Liver (tissue), 9 donors: Measurements from ENCODE around the gene PLEKHB2. TPM values are rescaled to one million over a fixed set of nuclear protein-coding genes. Genes with fewer than 3 reads are reported as not detected.

Experiments
- DNase-seq: peaks from one replicate; pipeline ENCODE4 v3.0.0-alpha.2; 2017; ENCODE audit warnings: low spot score
- H3K27ac ChIP-seq, 2 donors: one replicate each; pipeline ENCODE4 v1.7.0; 2013; ENCODE audit warnings: inconsistent platforms in 2 of 2, low read length in 2 of 2, control low read depth in 1 of 2, low read depth in 1 of 2, mild to moderate bottlenecking in 1 of 2
- H3K27me3 ChIP-seq, 4 donors: one replicate each; pipeline versions ENCODE4 v1.6.1 to v1.7.0; 2013; ENCODE audit warnings: low read length in 3 of 4, inconsistent platforms in 1 of 4, mild to moderate bottlenecking in 1 of 4, moderate library complexity in 1 of 4; ENCODE audit not compliant: control insufficient read depth in 4 of 4, insufficient read depth in 4 of 4
- H3K36me3 ChIP-seq, 4 donors: one replicate each; pipeline versions ENCODE4 v1.6.1 to v1.7.0; 2013; ENCODE audit warnings: low read length in 3 of 4, mild to moderate bottlenecking in 3 of 4, low read depth in 1 of 4, moderate library complexity in 1 of 4; ENCODE audit not compliant: control insufficient read depth in 4 of 4, insufficient read depth in 3 of 4
- H3K4me1 ChIP-seq, 4 donors: one replicate each; pipeline versions ENCODE4 v1.6.1 to v1.7.0; 2013; ENCODE audit warnings: low read length in 3 of 4, mild to moderate bottlenecking in 3 of 4, moderate library complexity in 1 of 4; ENCODE audit not compliant: control insufficient read depth in 4 of 4, insufficient read depth in 4 of 4
- H3K4me3 ChIP-seq, 3 donors: one replicate each; pipeline versions ENCODE4 v1.6.1 to v1.7.0; 2013; ENCODE audit warnings: low read length in 3 of 3, control low read depth in 1 of 3, low read depth in 1 of 3, mild to moderate bottlenecking in 1 of 3
- H3K9ac ChIP-seq, 2 donors: one replicate each; pipeline ENCODE4 v1.7.0; 2013; ENCODE audit warnings: low read length in 2 of 2, mild to moderate bottlenecking in 2 of 2, moderate library complexity in 2 of 2, control low read depth in 1 of 2, low read depth in 1 of 2
- H3K9me3 ChIP-seq, 4 donors: one replicate each; pipeline versions ENCODE4 v1.6.1 to v1.7.0; 2013; ENCODE audit warnings: low read length in 3 of 4; ENCODE audit not compliant: control insufficient read depth in 4 of 4
- CTCF ChIP-seq: fragments of 150-350 bp; IDR thresholded peaks from 2 replicates; pipeline ENCODE4 v1.5.1; 2017; ENCODE audit warnings: improper control_type of control experiment, low read depth, low read length; ENCODE audit not compliant: missing input control
- EGR1 ChIP-seq, 2 donors: IDR thresholded peaks; 2 replicates each; pipeline ENCODE4 v1.6.1; 2016 to 2018; ENCODE audit warnings: antibody characterized with exemption in 2 of 2, low read depth in 2 of 2
- FOXA1 ChIP-seq: IDR thresholded peaks from 2 replicates; pipeline ENCODE4 v1.6.1; 2016; ENCODE audit warnings: antibody characterized with exemption
- FOXA2 ChIP-seq: IDR thresholded peaks from 2 replicates; pipeline ENCODE4 v1.6.1; 2016; ENCODE audit warnings: antibody characterized with exemption
- GABPA ChIP-seq, 2 donors: IDR thresholded peaks in 1 of 2; conservative IDR thresholded peaks in 1 of 2; 2 replicates each; pipeline ENCODE4 v1.6.1; 2016; ENCODE audit warnings: antibody characterized with exemption in 2 of 2, mild to moderate bottlenecking in 1 of 2, moderate library complexity in 1 of 2
- HNF4A ChIP-seq, 2 donors: conservative IDR thresholded peaks; 2 replicates each; pipeline ENCODE4 v1.6.1; 2016; ENCODE audit warnings: antibody characterized with exemption in 2 of 2, mild to moderate bottlenecking in 2 of 2
- HNF4G ChIP-seq: IDR thresholded peaks from 2 replicates; pipeline ENCODE4 v1.6.1; 2016; ENCODE audit warnings: antibody characterized with exemption
- JUND ChIP-seq, 2 donors: IDR thresholded peaks; 2 replicates each; pipeline ENCODE4 v1.6.1; 2016; ENCODE audit warnings: antibody characterized with exemption in 2 of 2
- NR2F2 ChIP-seq: IDR thresholded peaks from 2 replicates; pipeline ENCODE4 v1.6.1; 2016; ENCODE audit warnings: antibody characterized with exemption
- RAD21 ChIP-seq, 2 donors: IDR thresholded peaks; 2 replicates each; pipeline ENCODE4 v1.6.1; 2016; ENCODE audit warnings: antibody characterized with exemption in 2 of 2, mild to moderate bottlenecking in 2 of 2
- RXRA ChIP-seq, 2 donors: IDR thresholded peaks; 2 replicates each; pipeline ENCODE4 v1.6.1; 2017 to 2018; ENCODE audit warnings: antibody characterized with exemption in 2 of 2, mild to moderate bottlenecking in 1 of 2
- SP1 ChIP-seq: IDR thresholded peaks from 2 replicates; pipeline ENCODE4 v1.6.1; 2018; ENCODE audit warnings: antibody characterized with exemption, mild to moderate bottlenecking
- TAF1 ChIP-seq: conservative IDR thresholded peaks from 2 replicates; pipeline ENCODE4 v1.6.1; 2016; ENCODE audit warnings: antibody characterized with exemption, mild to moderate bottlenecking
- YY1 ChIP-seq: IDR thresholded peaks from 2 replicates; pipeline ENCODE4 v1.6.1; 2016; ENCODE audit warnings: antibody characterized with exemption, mild to moderate bottlenecking
- WGBS: extraction: QIAGEN DNeasy Blood & Tissue Kit; methylation state at CpG from one replicate; pipeline ENCODE4 v1.1.7; 2013; 5-methylcytosine and 5-hydroxymethylcytosine counted together
- polyA plus RNA-seq, 2 donors: library from polyadenylated mRNA; stranded (reverse) in 1 of 2; unstranded in 1 of 2; fragments of 200-250 nt in 1 of 2; fragments of >200 nt in 1 of 2; fragmentation: Nextera tagmentation in 1 of 2; extraction: Ambion mirVana in 1 of 2; gene quantifications; one replicate each; pipeline versions ENCODE4 v1.2.1 to v1.2.3, GENCODE V29; 2013 to 2015
- total RNA-seq, 2 donors: library from RNA; depleted of rRNA; stranded (reverse); fragments of >200 nt; gene quantifications; one replicate each; pipeline ENCODE4 v1.2.3, GENCODE V29; 2014
- TF ChIP-seq, protein P1 (sequence below): IDR thresholded peaks from 2 replicates; pipeline ENCODE4 v1.6.1; 2016; ENCODE audit warnings: antibody characterized with exemption
- TF ChIP-seq, protein P2 (sequence below): IDR thresholded peaks from 2 replicates; pipeline ENCODE4 v1.6.1; 2016; ENCODE audit warnings: antibody characterized with exemption
- TF ChIP-seq, protein P3 (sequence below): IDR thresholded peaks from 2 replicates; pipeline ENCODE4 v1.6.1; 2016; ENCODE audit warnings: antibody characterized with exemption, mild to moderate bottlenecking
- TF ChIP-seq, protein P4 (sequence below): IDR thresholded peaks from 2 replicates; pipeline ENCODE4 v1.6.1; 2016; ENCODE audit warnings: antibody characterized with exemption
- donor health status: healthy.
- donor health status: healthy.
- donor health status: healthy.
- donor health status: healthy.
- donor health status: healthy.

PLEKHB2 gene
- total and polyA plus RNA-seq, 4 donors = 8.6 to 34.9 (median 18.8) TPM

GRCh38 chr2:131076707-131077106 lies 28.4 kb upstream of the PLEKHB2 start (continued):
- TF ChIP-seq, protein P1, sequence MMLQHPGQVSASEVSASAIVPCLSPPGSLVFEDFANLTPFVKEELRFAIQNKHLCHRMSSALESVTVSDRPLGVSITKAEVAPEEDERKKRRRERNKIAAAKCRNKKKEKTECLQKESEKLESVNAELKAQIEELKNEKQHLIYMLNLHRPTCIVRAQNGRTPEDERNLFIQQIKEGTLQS = peak; percentile 21
- TF ChIP-seq TAF1 = peak; percentile 48
- TF ChIP-seq CTCF = no peak
- TF ChIP-seq, protein P2, sequence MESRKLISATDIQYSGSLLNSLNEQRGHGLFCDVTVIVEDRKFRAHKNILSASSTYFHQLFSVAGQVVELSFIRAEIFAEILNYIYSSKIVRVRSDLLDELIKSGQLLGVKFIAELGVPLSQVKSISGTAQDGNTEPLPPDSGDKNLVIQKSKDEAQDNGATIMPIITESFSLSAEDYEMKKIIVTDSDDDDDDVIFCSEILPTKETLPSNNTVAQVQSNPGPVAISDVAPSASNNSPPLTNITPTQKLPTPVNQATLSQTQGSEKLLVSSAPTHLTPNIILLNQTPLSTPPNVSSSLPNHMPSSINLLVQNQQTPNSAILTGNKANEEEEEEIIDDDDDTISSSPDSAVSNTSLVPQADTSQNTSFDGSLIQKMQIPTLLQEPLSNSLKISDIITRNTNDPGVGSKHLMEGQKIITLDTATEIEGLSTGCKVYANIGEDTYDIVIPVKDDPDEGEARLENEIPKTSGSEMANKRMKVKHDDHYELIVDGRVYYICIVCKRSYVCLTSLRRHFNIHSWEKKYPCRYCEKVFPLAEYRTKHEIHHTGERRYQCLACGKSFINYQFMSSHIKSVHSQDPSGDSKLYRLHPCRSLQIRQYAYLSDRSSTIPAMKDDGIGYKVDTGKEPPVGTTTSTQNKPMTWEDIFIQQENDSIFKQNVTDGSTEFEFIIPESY = peak; percentile 67

DNA sequence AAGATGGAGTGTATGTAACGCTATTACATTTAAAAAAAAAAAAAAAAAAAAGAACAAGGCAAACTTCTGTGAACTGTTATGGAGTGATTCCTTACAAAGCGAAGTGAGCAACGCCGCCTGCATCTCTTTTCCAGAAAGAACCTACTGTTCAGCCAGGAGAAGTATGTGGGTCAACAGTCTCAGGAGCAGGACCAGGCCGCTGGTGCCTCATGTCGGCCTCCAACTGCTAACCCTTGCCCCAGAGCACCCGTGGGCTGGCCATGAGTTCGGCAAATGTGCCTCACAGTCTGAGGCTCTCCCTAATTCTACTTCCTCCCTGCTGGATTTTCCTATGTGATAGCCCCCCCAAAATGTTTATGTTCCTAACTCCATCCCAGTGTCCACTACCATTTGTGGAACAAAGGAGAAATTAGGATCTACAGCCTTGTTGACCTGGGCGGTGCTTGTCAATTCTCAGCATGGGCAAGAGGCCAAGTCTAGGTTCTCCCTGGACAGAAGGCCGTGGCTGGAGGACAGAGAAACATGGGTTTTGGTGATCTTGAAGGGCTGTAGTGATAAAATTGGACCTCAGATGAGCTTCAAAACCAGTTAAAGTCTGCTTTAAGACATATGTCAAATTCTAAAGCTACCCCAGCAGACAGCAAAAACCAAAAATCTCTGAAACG lies 27.8 kb upstream of the PLEKHB2 start:
- Histone ChIP-seq H3K9ac (peak overlapping the region in 1 of 2 donors; percentile 33), H3K27ac (peak overlapping the region; percentile 64 to 74), H3K36me3 (peaks cover 9 to 25% (median 18%) of the 10 kb centered on the region in 4 donors), H3K9me3 (no peaks in the 10 kb centered on the region), H3K4me3 (no peak overlapping the region), H3K27me3 (no peaks in the 10 kb centered on the region), H3K4me1 (peaks cover 13 to 41% (median 34%) of the 10 kb centered on the region in 4 donors)
- TF ChIP-seq CTCF (no peak), RAD21 (IDR thresholded peaks at IDR 0.05) (peak in 1 of 2 donors; percentile 16), HNF4G (no peak), FOXA1 (peak; percentile 25), SP1 (no peak), JUND (IDR thresholded peaks at IDR 0.05) (no peak), EGR1 (IDR thresholded peaks at IDR 0.05; ENCODE audit: low read depth in 2 of 2) (no peak), GABPA (IDR thresholded peaks at IDR 0.05 in 1 of 2, conservative IDR thresholded peaks at IDR 0.05 in 1 of 2) (no peak), FOXA2 (peak; percentile 29), YY1 (no peak), HNF4A (conservative IDR thresholded peaks at IDR 0.05) (no peak), TAF1 (no peak), RXRA (IDR thresholded peaks at IDR 0.05) (peak in 1 of 2 donors; percentile 48), NR2F2 (no peak)
- TF ChIP-seq, protein P2 = no peak
- TF ChIP-seq, protein P1 = no peak
- TF ChIP-seq, protein P3, sequence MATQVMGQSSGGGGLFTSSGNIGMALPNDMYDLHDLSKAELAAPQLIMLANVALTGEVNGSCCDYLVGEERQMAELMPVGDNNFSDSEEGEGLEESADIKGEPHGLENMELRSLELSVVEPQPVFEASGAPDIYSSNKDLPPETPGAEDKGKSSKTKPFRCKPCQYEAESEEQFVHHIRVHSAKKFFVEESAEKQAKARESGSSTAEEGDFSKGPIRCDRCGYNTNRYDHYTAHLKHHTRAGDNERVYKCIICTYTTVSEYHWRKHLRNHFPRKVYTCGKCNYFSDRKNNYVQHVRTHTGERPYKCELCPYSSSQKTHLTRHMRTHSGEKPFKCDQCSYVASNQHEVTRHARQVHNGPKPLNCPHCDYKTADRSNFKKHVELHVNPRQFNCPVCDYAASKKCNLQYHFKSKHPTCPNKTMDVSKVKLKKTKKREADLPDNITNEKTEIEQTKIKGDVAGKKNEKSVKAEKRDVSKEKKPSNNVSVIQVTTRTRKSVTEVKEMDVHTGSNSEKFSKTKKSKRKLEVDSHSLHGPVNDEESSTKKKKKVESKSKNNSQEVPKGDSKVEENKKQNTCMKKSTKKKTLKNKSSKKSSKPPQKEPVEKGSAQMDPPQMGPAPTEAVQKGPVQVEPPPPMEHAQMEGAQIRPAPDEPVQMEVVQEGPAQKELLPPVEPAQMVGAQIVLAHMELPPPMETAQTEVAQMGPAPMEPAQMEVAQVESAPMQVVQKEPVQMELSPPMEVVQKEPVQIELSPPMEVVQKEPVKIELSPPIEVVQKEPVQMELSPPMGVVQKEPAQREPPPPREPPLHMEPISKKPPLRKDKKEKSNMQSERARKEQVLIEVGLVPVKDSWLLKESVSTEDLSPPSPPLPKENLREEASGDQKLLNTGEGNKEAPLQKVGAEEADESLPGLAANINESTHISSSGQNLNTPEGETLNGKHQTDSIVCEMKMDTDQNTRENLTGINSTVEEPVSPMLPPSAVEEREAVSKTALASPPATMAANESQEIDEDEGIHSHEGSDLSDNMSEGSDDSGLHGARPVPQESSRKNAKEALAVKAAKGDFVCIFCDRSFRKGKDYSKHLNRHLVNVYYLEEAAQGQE = no peak
- TF ChIP-seq, protein P4, sequence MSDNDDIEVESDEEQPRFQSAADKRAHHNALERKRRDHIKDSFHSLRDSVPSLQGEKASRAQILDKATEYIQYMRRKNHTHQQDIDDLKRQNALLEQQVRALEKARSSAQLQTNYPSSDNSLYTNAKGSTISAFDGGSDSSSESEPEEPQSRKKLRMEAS = no peak
- WGBS = 39% methylated on average over 11 of the region's 11 CpGs
- no peak for DNase-seq
